Inflammatory macrophage treated with lipopolysaccharide for 4 hours (primary cell): ENCODE measurements around the gene IL12A.
A peak's percentile ranks its signal among the peaks of the same experiment; 100 is the strongest.

Source experiments
- DNase-seq: peaks from one replicate; pipeline ENCODE4 v3.0.0-alpha.2; 2020

Gene IL12A

DNA sequence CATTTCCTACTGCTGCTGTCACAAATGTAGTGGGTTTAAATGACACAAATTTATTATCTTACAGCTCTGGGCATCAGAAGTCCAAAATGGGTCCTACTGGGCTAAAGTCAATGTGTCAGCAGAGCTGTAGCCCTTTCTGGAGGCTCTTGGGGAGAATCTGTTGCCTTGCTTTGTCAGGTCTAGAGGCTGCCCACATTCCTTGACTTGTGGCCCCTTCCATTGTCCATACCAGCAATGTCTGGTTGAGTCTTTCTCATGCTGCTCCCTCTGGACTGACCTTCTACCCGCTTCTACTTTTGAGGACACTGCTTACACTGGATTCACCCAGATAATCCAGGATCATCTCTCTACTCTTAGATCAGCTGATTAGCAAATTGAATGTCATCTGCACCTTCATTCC lies 3.0 kb downstream of the IL12A start:
- DNase-seq, result no peak

DNA sequence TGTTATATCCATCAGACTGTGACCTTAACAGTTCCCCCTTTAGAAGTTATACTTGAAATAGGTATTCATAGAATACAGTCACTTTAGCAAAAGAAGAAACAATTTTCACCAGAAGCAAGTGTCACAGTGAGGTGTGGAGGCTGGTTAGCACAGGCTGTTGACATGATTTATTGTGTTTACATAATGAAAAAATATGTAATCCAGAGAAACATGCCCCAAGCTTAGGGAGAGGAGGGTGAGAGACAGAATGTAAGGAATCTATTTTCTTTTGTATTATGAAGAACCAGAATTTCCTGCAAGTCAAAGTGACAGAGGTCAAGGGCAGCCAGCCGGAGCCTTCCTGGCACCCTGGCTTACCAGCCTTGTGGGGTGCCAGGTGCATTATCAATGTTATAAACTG lies 4.0 kb downstream of the IL12A start:
- no peak for DNase-seq

DNA sequence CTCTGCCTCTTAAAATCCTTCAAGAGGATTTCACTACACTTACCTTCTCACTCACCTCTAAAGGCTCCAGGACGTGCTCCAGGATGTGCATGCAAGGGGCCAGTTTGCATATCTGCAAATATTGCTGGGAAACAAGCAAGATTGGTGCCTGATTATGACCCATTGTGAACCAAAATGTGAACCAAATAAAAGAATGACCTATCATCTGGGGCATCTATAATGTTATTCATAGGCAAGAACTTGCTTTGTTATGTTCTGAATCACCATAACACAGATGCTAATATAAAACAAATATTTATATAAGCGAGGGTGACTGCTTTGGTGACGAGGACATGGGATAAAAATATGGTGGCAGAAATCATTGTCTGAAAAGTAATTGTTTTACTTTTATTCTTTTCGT lies 5.5 kb downstream of the IL12A start:
- no peak for DNase-seq

DNA sequence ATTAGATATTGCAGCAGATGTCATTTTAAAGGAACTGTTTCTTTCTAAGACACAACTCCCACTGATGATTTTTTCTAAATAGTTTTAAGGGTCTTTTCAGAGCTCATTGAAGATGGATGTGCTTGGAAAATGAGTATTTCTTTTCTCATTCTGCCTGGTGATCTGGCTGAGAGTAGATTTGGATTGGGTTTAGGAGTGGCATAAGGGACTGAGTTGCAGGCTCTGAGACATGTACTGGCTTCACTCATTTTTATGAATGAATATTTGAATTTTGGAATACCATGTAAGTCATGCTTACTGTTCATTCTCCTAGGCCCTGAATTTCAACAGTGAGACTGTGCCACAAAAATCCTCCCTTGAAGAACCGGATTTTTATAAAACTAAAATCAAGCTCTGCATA lies 6.5 kb downstream of the IL12A start:
- DNase-seq, result no peak

DNA sequence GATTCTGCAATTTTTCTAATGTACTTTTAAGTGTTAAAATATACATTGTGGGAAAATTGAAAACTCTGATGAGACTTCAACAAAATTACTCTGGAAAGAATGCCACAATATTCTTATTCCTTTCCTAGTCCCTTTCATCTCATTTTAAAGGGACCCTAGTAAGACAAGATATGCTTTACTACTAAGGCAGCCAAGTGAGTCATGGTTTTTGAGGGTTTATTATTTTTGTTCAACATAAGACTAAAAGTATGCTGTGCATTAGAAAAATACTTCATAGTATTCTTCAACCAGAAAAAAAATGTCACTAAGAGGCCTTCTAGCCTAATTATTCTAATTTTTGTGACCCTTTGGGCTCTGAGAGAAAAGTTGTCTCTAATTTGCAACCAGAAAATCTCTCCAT lies 7.4 kb downstream of the IL12A start:
- DNase-seq, result no peak

DNA sequence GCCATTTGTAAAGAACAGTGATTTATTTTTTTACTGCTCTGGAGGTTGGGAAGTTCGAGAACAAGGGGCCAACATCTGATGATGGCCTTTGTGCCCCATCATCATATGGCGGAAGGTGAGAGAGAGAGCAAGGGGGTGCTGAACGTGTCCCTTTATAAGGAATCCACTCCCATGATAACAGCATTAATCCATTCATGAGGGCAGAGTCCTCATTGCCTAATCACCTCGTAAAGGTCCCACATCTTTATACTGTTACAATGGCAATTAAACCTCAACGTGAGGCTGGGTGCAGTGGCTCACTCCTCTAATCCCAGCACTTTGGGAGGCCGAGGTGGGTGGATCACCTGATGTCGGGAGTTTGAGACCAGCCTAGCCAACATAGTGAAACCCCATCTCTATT lies 8.3 kb downstream of the IL12A start:
- DNase-seq, result no peak

DNA sequence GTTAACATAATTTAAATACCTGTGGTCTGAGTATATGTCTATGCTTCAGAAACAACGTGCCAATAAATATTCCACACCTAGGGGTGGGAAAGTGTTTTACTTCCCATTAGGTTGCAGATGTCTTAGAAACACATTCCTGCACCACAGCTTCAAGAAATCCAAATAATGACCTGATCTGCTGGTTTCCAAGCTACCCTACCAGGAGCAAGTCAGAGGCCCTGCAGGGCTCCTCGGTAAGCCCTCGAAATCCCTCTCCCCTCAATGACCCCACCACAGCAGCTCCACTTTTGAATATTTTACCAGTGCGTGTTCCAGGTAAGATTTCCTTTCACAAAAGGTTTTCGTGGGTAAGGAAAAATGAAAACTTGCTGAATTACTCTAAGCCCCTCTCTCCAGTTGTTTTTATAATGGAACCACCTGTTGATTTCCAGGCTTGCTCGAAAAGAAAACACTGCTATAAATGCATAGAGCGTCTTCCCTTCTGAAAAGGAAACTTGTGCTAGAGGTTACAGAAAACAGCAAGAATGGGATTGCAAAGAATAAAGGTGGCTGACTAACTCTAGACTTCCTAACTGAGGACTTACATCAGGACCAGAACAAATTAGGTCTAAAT lies 12.6 kb downstream of the IL12A start:
- DNase-seq, result no peak

DNA sequence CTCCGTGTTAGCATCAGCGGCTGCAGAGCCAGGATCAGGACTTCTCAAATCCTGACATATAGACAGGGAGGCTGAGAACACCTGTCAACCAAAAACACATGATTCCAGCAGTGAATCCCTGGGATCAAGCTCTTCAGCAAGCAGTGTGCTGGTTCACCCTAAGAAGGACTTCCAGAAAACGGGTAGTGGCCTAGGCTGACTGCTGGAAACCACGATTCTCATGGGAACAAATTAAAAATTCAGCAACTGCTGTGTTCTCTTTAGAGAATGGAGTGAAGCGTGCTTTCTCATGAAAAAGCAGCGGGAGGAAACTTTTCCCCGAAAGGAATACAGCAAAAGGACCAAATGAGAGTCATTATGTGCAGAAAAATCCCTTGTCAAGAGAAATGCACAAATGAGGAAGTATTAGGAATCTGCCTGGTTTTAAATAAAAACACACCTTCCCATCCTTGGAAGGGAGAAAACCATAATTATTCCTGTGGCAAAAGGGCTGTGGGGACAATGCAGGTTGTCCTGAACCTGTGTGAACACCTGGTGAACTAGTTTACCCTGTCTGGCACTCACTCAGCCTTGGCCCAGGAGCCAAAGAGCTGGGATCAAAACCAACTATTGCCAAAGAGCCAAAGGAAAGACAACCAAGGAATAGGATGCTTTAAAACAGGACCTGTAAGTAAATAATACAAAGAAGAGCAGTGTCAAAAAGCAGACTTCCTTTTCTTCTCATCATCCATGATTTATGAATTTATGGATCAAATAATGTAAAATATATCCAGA lies 13.4 kb downstream of the IL12A start:
- DNase-seq, result no peak

DNA sequence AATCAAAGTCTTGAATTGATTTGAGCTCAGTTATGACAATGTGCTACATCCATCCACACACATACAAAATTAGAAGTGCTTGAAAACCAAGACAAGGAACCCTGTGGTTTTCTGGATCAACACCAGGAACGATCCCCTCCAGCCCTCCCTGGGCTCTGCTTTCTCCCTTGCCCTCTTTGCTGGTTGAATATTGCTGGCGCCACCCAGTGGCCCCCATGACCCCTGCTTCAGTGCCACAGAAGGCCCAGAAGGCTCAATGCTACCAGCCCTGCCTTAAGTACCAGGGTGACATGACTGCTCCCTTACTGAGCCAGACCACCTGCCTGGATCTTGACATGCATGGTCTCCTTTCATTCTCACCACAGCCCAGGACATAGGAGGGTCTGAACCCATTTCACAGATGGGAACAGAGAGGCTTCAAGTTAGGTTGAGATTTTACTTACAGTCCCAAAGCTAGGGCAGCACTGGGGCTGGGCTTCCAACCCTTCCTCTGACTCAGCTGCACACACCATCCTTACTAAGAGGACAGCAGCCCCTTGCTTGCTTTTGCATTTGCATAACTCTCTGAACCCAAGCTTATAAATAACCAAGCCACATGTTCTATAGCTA lies 15.0 kb downstream of the IL12A start:
- peak; percentile 67 for DNase-seq

DNA sequence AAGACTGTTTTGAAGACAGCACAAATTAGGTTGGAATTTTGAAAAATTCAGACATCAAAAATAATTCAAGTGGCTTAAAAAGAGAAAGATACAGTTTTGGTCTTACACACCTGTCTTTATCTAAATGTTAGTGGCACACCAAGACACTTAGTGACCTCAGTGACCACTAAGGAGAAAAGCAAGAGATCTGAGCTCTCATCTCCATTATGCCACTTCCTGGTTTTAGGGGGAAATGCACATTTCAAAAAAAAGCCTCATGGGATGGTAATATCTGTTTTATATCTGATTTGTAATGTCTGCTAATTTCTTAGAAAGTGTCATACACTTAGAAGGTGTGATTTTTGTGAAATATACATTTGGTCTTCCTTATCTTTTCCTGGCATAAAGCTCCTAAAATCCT lies 16.4 kb downstream of the IL12A start:
- peak; percentile 41 for DNase-seq

DNA sequence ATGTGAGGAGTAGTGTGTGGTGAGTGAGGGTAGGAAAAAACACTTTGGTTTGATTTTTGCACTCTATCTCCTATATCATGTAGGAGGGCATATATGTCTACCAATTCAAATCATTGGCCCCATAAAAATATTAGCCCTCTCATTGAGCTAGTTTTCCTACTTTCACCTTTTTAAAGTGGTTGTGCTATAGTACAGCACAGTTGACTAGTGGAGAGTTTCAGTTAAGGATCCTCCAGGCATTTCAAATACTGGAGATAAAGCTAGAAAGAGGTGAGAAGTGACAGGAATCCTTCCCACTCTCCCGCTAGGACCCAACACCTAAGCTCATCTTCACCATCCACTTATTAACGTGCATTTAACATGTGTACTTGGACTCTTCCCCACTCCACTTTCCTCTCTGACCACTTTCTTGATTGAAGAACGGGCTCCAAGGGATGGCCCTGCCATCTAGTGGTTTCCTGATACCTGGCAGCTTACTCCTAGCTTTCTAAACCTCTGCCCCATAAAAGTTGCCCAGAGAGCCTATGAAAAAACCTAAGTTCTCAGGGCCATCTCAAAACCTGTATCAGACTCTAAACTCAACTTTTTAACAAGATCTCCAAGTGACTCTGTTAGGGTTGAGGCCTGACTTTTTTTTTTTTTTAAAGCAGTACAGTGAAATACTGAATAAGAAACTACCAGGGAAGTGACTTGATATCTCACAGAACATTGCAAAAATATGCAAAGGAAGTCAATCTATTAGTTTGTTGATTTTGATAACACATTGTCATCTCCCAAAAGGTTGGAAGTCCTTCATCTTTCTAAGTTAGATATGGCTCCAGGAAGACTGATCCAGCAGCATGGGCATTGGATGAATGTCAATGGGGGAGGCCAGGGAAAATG lies 17.9 kb downstream of the IL12A start:
- peak; percentile 70 for DNase-seq

DNA sequence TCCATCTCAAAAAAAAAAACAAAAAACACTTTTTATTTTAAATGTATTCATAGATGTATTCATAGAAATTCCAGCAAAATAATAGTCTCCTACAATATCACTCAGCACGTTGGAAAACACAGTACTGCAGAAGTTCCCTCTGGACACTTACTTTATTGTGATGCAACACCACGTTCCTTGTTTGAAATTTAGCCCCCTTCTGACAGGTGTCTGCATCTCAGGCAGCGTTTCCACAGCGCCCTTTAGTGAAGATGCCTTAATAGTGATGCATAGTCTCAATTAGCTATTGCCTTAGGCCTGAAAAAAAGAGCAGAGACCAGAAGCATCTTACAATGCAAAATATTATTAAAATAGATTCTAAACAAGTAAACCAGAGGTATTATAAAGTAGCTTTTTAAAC lies 20.3 kb downstream of the IL12A start:
- DNase-seq, result no peak

DNA sequence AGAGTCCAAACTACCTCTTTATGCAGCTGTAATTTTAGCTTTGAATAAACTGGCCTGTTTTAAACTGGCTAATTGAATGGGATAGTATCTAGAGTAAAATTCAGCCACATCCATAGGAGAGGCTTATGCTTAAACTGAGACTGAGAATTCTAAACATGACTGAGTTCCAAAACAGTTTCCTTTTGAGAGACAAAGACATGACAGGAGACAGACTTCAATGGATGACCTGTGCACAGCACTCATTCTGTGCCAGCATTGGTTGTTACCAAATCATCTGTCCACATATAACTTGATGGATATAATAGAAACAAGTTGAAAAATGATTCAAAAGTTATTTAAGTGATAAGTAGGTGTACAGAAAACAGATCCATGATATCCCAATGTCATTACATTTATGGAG lies 20.9 kb downstream of the IL12A start:
- DNase-seq, result no peak

DNA sequence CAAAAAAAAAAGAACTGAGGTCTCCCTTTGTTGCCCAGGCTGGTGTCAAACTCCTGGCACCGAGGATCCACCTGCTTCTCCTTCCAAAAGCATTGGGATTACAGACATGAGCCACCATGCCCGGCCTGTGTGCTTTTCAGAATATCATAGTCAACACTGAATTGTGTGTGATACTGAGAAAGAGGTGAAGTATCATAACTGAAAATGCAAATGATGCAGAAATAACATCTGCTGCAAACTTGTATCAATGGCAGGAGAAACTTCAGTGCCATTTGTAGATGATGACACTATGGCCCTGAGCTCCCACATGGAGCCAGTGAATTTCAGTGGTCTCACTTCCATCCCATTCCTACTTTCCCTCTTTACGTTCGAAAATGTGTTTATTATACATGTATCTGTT lies 21.9 kb downstream of the IL12A start:
- DNase-seq, result no peak

DNA sequence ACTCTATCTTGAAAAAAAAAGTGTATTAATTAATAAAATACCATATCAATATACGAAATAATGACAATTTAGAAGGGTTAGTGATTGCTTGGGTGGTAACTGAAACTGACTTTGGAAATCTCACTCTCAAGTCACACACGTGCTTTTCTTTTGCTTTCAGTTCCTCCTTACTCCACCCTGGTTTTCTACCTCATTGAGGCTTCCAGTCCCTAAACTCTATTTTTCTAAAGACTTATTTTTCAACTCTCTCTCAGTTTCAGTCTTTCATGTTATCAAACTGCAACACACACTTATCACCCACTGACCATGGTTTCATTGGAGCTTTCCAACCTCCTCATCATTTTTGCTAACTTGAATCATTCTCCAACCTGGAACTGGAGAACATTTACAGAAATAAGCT lies 23.5 kb downstream of the IL12A start:
- peak; percentile 81 for DNase-seq

DNA sequence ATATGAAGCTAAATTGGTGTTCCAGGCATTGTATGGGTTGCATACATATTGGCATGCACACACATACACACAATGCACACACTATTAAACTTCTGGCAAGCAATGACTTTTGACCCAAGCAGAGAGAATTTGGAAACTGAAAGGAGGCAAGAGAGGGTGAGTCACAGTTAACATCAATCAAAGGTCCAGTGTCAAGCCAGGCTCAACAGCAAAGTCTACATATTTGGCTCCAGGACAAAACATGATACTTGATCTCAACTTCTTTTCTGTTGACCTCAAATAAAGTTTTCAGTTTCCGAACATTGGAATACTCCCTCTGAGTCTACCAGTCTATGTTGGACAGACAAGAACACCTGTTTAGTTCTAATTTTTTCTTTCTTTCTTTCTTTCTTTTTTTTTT lies 28.3 kb downstream of the IL12A start:
- DNase-seq, result peak; percentile 13

DNA sequence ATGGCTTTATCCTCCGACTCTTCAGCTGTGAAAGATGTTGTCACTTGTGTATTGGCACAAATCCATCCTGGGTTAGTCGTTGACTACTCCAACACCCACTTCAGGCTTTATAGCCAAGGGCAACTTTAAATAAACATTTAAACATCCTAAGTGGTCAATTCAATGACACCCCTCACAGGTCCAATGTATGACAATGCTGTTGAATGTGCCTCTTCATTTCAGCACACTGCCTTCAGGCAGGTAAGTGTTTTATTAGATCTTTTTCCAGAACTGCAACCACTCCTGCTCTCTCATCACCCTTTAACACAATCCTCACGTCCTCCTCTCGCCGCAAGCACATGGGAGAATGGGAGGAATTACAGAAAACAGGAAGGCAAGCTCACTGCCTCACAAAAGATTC lies 30.3 kb downstream of the IL12A start:
- DNase-seq, result no peak

DNA sequence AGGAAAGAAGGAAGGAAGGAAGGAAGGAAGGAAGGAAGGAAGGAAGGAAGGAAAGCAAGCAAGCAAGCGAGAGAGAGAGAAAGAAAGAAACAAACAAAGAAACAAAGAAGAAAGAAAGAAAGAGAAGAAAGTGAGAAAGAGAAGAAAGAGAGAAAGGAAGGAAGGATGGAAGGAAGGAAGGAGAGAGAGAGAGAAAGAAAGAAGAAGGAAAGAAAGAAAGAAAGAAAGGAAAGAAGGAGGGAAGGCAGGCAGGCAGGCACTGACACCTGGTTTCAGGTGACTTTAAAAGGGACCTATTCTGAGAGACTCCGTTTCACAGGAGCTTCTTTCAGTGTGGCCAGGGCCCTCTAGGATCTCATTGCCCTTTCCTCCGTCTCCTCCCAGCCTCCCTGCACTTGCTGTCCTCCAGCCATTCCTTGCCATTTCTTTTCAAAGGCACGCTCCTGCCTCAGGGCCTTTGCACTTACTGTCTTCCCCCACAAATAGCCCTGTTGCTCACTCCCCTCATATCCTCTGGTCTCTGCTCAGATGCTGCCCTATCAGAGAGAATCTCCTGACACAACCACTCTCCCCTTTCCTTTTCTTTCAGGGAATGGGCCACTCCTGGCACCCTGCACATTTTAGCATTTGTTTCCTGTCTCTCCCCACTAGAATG lies 31.5 kb downstream of the IL12A start:
- no peak for DNase-seq

DNA sequence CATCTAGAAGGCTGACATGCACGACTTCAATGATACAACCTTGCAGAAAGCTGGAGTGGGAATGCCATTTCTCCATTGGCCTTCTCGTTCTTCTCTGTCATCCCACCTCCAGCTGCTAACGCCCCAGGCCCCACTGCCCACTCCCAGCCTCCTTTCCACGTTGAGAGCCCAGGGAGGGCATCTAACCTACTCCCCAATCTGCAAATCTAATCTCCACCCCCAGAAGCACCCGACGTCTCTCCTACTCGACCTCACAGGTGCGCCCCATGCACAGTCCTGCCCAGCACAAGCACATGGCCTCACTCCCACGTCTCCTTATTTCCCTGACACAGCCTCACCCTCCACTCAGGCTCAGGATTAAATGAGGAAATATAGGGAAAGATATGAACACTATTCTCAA lies 33.4 kb downstream of the IL12A start:
- DNase-seq, result no peak

DNA sequence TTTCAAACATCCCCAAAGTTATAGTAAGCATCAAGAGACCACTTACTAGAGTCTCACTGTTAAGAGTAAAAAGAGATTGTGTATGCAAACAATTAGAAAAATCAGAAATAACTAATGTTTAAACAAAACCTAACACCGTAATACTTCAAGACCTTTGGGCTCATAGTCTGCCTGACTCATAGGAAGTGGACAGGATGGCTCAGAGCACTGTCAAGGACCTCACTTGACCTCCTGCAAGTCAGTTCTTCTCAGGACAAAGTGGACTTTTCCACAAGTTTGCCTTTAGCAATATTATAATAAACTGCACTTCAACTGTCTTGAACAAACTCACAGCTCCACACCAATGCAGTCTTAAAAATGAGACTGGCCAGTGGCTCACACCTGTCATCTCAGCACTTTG lies 34.8 kb downstream of the IL12A start:
- no peak for DNase-seq

DNA sequence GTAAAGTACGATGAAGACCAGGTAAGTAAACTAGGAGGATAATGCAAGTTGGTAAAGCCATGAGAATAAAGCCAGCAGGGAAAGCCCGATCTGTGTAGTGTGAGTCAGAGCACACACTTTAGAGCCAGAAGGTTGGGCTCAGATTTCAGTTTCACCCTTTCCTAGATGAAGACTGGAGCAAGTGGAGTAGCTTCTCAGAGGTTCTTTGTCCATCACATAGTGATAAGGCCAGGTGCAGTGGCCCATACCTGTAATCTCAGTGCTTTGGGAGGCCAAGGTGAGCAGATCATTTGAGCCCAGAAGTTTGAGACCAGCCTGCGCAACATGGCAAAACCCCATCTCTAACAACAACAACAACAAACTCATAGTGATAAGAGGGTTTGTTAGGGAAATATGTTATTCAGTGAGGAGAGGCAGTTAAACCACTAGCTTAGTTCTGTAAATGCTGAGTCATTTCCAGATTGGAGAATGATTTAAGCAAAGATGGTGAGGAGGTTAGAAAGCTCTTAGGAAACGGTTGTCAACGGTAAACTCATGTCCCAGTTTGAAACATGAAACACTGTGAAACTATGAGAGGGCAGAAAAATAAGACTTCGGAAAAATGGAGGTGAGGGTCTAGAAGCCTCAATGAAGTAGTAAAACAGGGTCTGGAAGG lies 39.0 kb downstream of the IL12A start:
- DNase-seq, result peak; percentile 41

DNA sequence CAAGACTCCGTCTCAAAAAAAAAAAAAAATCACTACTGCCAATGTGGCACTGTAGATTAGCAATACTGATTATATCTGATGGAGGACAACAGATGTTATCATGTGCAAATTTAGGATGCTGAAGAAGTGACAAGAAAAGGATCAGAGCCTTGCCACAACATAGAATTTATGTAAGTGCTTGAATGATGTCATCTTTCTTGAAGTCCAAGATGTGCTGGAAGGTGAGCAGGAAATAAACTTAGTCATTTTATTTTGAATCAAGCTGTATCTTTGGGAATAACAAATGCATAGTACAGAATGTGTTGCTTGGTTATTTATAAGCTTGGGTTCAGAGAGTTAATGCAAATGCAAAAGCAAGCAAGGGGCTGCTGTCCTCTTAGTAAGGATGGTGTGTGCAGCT lies 47.1 kb downstream of the IL12A start:
- no peak for DNase-seq
